Fibroblast of lung (primary cell): ENCODE results near the gene PRPF38A. TPM values are rescaled to one million over a fixed set of nuclear protein-coding genes. Genes with fewer than 3 reads are reported as not detected.

Experiments
- DNase-seq, 2 donors: peaks; one replicate each; pipeline versions ENCODE4 v3.0.0 to v3.0.0-alpha.2; 2010; ENCODE audit warnings: low read depth in 2 of 2
- H2AFZ ChIP-seq: 2 replicates; pipeline ENCODE4 v1.5.1; 2012; ENCODE audit warnings: low read length, control low read depth, inconsistent platforms
- H3K27ac ChIP-seq: 2 replicates; pipeline ENCODE4 v1.5.1; 2011; ENCODE audit warnings: low read length, control low read depth; ENCODE audit not compliant: insufficient read depth
- H3K27me3 ChIP-seq: 2 replicates; pipeline ENCODE4 v1.5.1; 2011; ENCODE audit warnings: mild to moderate bottlenecking, low read length; ENCODE audit not compliant: control insufficient read depth, insufficient read depth
- H3K36me3 ChIP-seq: 2 replicates; pipeline ENCODE4 v1.5.1; 2011; ENCODE audit warnings: low read length; ENCODE audit not compliant: control insufficient read depth, insufficient read depth
- H3K4me1 ChIP-seq: 2 replicates; pipeline ENCODE4 v1.5.1; 2011; ENCODE audit warnings: low read length; ENCODE audit not compliant: control insufficient read depth, insufficient read depth; ENCODE audit errors: extremely low read depth
- H3K4me2 ChIP-seq: 2 replicates; pipeline ENCODE4 v1.5.1; 2011; ENCODE audit warnings: low read length, control low read depth; ENCODE audit not compliant: insufficient read depth; ENCODE audit errors: extremely low read depth
- H3K4me3 ChIP-seq, 4 experiments: fragments of 200-600 bp in 1 of 4; sonication (generic) in 1 of 4; replicated peaks in 1 of 4; 2 replicates each; pipeline ENCODE4 v1.5.1; 2011 to 2016; ENCODE audit warnings: low read length in 4 of 4, low read depth in 3 of 4, mild to moderate bottlenecking in 3 of 4, control low read depth in 2 of 4, inconsistent platforms in 1 of 4, mixed read lengths in 1 of 4; ENCODE audit not compliant: insufficient read depth in 1 of 4; ENCODE audit errors: control extremely low read depth in 1 of 4
- H3K79me2 ChIP-seq: 2 replicates; pipeline ENCODE4 v1.5.1; 2012; ENCODE audit warnings: mild to moderate bottlenecking, low read length, inconsistent platforms; ENCODE audit not compliant: control insufficient read depth, insufficient read depth
- H3K9ac ChIP-seq: 2 replicates; pipeline ENCODE4 v1.5.1; 2011; ENCODE audit warnings: mild to moderate bottlenecking, low read length, control low read depth; ENCODE audit not compliant: insufficient read depth
- H3K9me3 ChIP-seq: 2 replicates; pipeline ENCODE4 v1.5.1; 2012; ENCODE audit warnings: low read depth, low read length; ENCODE audit not compliant: control insufficient read depth, insufficient read depth
- H4K20me1 ChIP-seq: 2 replicates; pipeline ENCODE4 v1.5.1; 2011; ENCODE audit warnings: low read length; ENCODE audit not compliant: control insufficient read depth, insufficient read depth; ENCODE audit errors: extremely low read depth
- EZH2 ChIP-seq: IDR thresholded peaks from 2 replicates; pipeline ENCODE4 v1.5.1; 2012; ENCODE audit warnings: low read length, control low read depth, mild to moderate bottlenecking; ENCODE audit errors: missing control alignments
- polyA plus RNA-seq, 2 donors: library from polyadenylated mRNA; depleted of rRNA in 1 of 2; stranded (reverse) in 1 of 2; unstranded in 1 of 2; fragments of >200 nt; gene quantifications; 2 replicates each; pipeline ENCODE4 v1.2.1, GENCODE V29; 2011 to 2012; ENCODE audit warnings: missing spikeins in 1 of 2
- total RNA-seq: library from RNA; depleted of rRNA; stranded (reverse); fragments of >200 nt; gene quantifications from 2 replicates; pipeline ENCODE4 v1.2.1, GENCODE V29; 2014
- TF ChIP-seq, protein P1 (sequence below), 2 donors: IDR thresholded peaks in 1 of 2; conservative IDR thresholded peaks in 1 of 2; 1 replicate in 1 of 2; 2 replicates in 1 of 2; pipeline ENCODE4 v1.5.1; 2011 to 2012; ENCODE audit warnings: low read length in 2 of 2, control low read depth in 1 of 2, inconsistent platforms in 1 of 2, low read depth in 1 of 2, mild to moderate bottlenecking in 1 of 2

PRPF38A gene
- total and polyA plus RNA-seq, 2 donors (not counting 1 experiment from before 2014, with no cell fraction given) = 7.3 to 22.4 TPM

DNA sequence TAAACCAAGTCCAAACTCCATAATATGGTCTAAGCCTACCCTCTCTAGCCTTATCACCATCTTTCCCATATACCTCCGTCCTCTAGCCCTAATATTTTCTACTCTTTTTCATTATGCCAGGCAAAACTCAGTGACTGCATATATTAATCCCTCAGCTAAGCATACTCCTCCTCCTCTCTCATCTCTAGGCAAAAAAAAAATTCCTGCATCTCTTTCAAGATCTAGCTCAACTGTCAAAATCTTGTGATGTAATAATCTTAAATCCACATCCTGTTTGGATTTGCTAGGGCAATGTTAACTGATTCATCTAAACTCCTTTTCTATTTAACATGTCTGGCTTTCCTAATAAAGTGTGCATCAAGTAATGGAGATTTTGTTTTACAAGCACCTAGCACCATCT is 20.4 kb downstream of the PRPF38A start:
- Histone ChIP-seq H2AFZ (no peak overlapping the region), H3K9ac (no peak overlapping the region), H3K4me3 (no peak overlapping the region), H3K4me1 (peaks cover 2% of the 10 kb centered on the region), H3K4me2 (no peak overlapping the region), H3K79me2 (no peaks in the 10 kb centered on the region), H4K20me1 (no peaks in the 10 kb centered on the region), H3K27ac (no peak overlapping the region), H3K36me3 (peaks cover 1% of the 10 kb centered on the region), H3K9me3 (no peaks in the 10 kb centered on the region), H3K27me3 (no peaks in the 10 kb centered on the region)
- peak; percentile 8 to 14 for DNase-seq
- no peak for TF ChIP-seq EZH2
- TF ChIP-seq, protein P1, sequence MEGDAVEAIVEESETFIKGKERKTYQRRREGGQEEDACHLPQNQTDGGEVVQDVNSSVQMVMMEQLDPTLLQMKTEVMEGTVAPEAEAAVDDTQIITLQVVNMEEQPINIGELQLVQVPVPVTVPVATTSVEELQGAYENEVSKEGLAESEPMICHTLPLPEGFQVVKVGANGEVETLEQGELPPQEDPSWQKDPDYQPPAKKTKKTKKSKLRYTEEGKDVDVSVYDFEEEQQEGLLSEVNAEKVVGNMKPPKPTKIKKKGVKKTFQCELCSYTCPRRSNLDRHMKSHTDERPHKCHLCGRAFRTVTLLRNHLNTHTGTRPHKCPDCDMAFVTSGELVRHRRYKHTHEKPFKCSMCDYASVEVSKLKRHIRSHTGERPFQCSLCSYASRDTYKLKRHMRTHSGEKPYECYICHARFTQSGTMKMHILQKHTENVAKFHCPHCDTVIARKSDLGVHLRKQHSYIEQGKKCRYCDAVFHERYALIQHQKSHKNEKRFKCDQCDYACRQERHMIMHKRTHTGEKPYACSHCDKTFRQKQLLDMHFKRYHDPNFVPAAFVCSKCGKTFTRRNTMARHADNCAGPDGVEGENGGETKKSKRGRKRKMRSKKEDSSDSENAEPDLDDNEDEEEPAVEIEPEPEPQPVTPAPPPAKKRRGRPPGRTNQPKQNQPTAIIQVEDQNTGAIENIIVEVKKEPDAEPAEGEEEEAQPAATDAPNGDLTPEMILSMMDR (conservative IDR thresholded peaks at IDR 0.05 in 1 of 2, IDR thresholded peaks at IDR 0.05 in 1 of 2; ENCODE audit: low read depth in 1 of 2, low read length in 2 of 2) = no peak

DNA sequence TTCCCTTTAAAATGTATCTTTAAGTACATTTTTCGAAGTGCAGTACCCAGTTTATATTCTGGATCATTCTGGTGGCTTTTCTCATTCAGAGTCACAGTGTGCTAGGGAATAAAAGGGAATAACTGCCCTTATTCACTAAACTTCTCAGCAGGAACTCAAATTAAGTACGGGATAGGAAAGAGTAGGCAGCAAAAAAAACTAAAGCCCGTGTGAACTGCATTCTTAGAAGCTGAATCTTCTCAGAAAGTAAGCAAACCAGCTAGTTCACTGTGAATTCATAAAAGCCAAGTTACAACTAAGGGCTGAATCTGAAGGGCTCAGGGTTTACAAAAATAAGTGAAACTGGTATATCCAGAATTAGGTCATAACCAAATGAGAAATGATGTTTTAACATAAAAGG is 22.0 kb downstream of the PRPF38A start:
- DNase-seq = peak; percentile 31 to 65
- H3K4me2 ChIP-seq = no peak overlapping the region

DNA sequence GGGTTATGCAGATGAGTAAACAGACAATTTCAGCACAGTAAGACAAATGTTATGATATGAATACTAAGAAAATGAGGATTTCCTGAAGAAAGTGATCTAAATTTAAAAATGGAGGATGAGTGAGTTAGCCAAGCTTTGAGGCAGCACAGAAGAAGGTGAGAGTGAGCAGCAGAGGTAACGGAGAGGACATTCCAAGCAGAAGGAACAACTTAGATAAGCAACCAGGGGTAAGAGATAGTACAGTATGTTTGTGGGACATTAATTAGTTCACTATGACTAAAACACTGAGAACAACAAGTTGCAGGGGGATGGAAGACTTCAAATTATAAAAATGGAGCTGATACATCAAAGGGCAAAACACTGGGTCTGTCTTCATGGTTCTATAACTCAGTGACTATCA is 22.8 kb downstream of the PRPF38A start:
- H3K27me3 ChIP-seq = no peaks in the 10 kb centered on the region
- no peak overlapping the region for H3K4me3 ChIP-seq
- H3K9ac ChIP-seq = no peak overlapping the region
- DNase-seq = no peak
- peaks cover 1% of the 10 kb centered on the region for H3K36me3 ChIP-seq
- H3K27ac ChIP-seq = no peak overlapping the region
- H3K4me2 ChIP-seq = no peak overlapping the region
- TF ChIP-seq, protein P1 (conservative IDR thresholded peaks at IDR 0.05 in 1 of 2, IDR thresholded peaks at IDR 0.05 in 1 of 2; ENCODE audit: low read depth in 1 of 2, low read length in 2 of 2) = no peak
- no peak for TF ChIP-seq EZH2
- peaks cover 2% of the 10 kb centered on the region for H3K4me1 ChIP-seq
- no peaks in the 10 kb centered on the region for H3K9me3 ChIP-seq
- no peak overlapping the region for H2AFZ ChIP-seq
- no peaks in the 10 kb centered on the region for H3K79me2 ChIP-seq
- H4K20me1 ChIP-seq = no peaks in the 10 kb centered on the region

More for the DNA sequence above, 22.0 kb downstream of the PRPF38A start:
- Histone ChIP-seq H3K9me3 (no peaks in the 10 kb centered on the region), H3K4me3 (no peak overlapping the region), H4K20me1 (no peaks in the 10 kb centered on the region), H3K27me3 (no peaks in the 10 kb centered on the region), H3K4me1 (peaks cover 2% of the 10 kb centered on the region), H3K27ac (no peak overlapping the region), H3K79me2 (no peaks in the 10 kb centered on the region), H3K36me3 (peaks cover 1% of the 10 kb centered on the region), H3K9ac (no peak overlapping the region), H2AFZ (no peak overlapping the region)
- TF ChIP-seq, protein P1 (conservative IDR thresholded peaks at IDR 0.05 in 1 of 2, IDR thresholded peaks at IDR 0.05 in 1 of 2; ENCODE audit: low read depth in 1 of 2, low read length in 2 of 2) = no peak
- no peak for TF ChIP-seq EZH2
